CD14-positive monocyte (primary cell): ENCODE measurements around the gene OR8B8. TPM values are rescaled to one million over a fixed set of nuclear protein-coding genes. Genes with fewer than 3 reads are reported as not detected.

Source experiments
- DNase-seq, 3 donors: peaks; one replicate each; pipeline ENCODE4 v3.0.0-alpha.2; 2011 to 2022
- H2AFZ ChIP-seq: 2 replicates; pipeline ENCODE4 v1.6.0; 2012; ENCODE audit warnings: mild to moderate bottlenecking, low read depth, low read length, inconsistent platforms; ENCODE audit not compliant: insufficient read depth, poor library complexity, severe bottlenecking
- H3K27ac ChIP-seq, 2 donors: 1 replicate in 1 of 2; 2 replicates in 1 of 2; pipeline ENCODE4 v1.5.1; 2012 to 2013; ENCODE audit warnings: low read length in 2 of 2, control low read depth in 1 of 2, inconsistent platforms in 1 of 2, low read depth in 1 of 2, mild to moderate bottlenecking in 1 of 2
- H3K27me3 ChIP-seq, 2 donors: one replicate each; pipeline versions ENCODE4 v1.6.0 to v1.6.1; 2011 to 2013; ENCODE audit warnings: low read length in 2 of 2; ENCODE audit not compliant: control insufficient read depth in 2 of 2, insufficient read depth in 2 of 2
- H3K36me3 ChIP-seq, 2 donors: replicated peaks in 1 of 2; 1 replicate in 1 of 2; 2 replicates in 1 of 2; pipeline versions ENCODE4 v1.5.1 to v1.6.1; 2012 to 2013; ENCODE audit warnings: low read length in 2 of 2, control low read depth in 1 of 2, inconsistent platforms in 1 of 2, mild to moderate bottlenecking in 1 of 2; ENCODE audit not compliant: insufficient read depth in 2 of 2, control insufficient read depth in 1 of 2
- H3K4me1 ChIP-seq, 2 donors: 1 replicate in 1 of 2; 2 replicates in 1 of 2; pipeline versions ENCODE4 v1.5.1 to v1.6.1; 2012 to 2013; ENCODE audit warnings: low read length in 2 of 2, control low read depth in 1 of 2, inconsistent platforms in 1 of 2, mild to moderate bottlenecking in 1 of 2, moderate library complexity in 1 of 2; ENCODE audit not compliant: insufficient read depth in 2 of 2, control insufficient read depth in 1 of 2
- H3K4me2 ChIP-seq: replicated peaks from 2 replicates; pipeline ENCODE3; 2012; ENCODE audit warnings: low read length, moderate library complexity, mild to moderate bottlenecking; ENCODE audit not compliant: poor library complexity, severe bottlenecking; ENCODE audit errors: extremely low read depth
- H3K4me3 ChIP-seq, 3 experiments: fragments of 200-600 bp in 1 of 3; sonication (generic) in 1 of 3; replicated peaks in 1 of 3; 1 replicate in 2 of 3; 2 replicates in 1 of 3; pipeline ENCODE4 v1.5.1; 2011 to 2013; ENCODE audit warnings: low read length in 3 of 3, mild to moderate bottlenecking in 3 of 3, control low read depth in 2 of 3, low read depth in 2 of 3, inconsistent platforms in 1 of 3, moderate library complexity in 1 of 3
- H3K79me2 ChIP-seq: 2 replicates; pipeline ENCODE4 v1.6.0; 2012; ENCODE audit warnings: mild to moderate bottlenecking, control low read depth, inconsistent platforms, low read length, moderate library complexity; ENCODE audit not compliant: insufficient read depth
- H3K9ac ChIP-seq: 2 replicates; pipeline ENCODE4 v1.6.0; 2017; ENCODE audit warnings: low read length, mild to moderate bottlenecking; ENCODE audit not compliant: insufficient read depth, poor library complexity, severe bottlenecking
- H3K9me3 ChIP-seq, 2 donors: replicated peaks in 1 of 2; 1 replicate in 1 of 2; 2 replicates in 1 of 2; pipeline versions ENCODE4 v1.5.1 to v1.6.1; 2012 to 2013; ENCODE audit warnings: low read length in 2 of 2, control low read depth in 1 of 2; ENCODE audit not compliant: control insufficient read depth in 1 of 2, insufficient read depth in 1 of 2
- H4K20me1 ChIP-seq: 2 replicates; pipeline ENCODE4 v1.6.0; 2012; ENCODE audit warnings: mild to moderate bottlenecking, low read length, control low read depth, moderate library complexity; ENCODE audit not compliant: insufficient read depth
- H3K27ac Mint-ChIP-seq, 7 donors: one replicate each; pipeline ENCODE4 v1.8.0; 2020; ENCODE audit warnings: mild to moderate bottlenecking in 7 of 7, mixed read lengths in 7 of 7, moderate library complexity in 6 of 7, inconsistent platforms in 2 of 7
- H3K27me3 Mint-ChIP-seq, 3 donors: one replicate each; pipeline ENCODE4 v1.8.0; 2021 to 2022; ENCODE audit warnings: low read depth in 3 of 3, mild to moderate bottlenecking in 3 of 3, mixed read lengths in 3 of 3, moderate library complexity in 3 of 3, inconsistent platforms in 1 of 3
- H3K36me3 Mint-ChIP-seq, 2 donors: one replicate each; pipeline ENCODE4 v1.8.0; 2020; ENCODE audit warnings: mixed read lengths in 2 of 2, inconsistent platforms in 1 of 2, mild to moderate bottlenecking in 1 of 2
- H3K4me1 Mint-ChIP-seq: one replicate; pipeline ENCODE4 v1.8.0; 2020; ENCODE audit warnings: mild to moderate bottlenecking, mixed read lengths
- H3K4me3 Mint-ChIP-seq, 2 donors: one replicate each; pipeline ENCODE4 v1.8.0; 2020; ENCODE audit warnings: mild to moderate bottlenecking in 2 of 2, mixed read lengths in 2 of 2, moderate library complexity in 1 of 2
- H3K9me3 Mint-ChIP-seq, 7 donors: one replicate each; pipeline ENCODE4 v1.8.0; 2020 to 2022; ENCODE audit warnings: mixed read lengths in 7 of 7, mild to moderate bottlenecking in 6 of 7, moderate library complexity in 6 of 7, inconsistent platforms in 2 of 7
- WGBS: methylation state at CpG from one replicate; pipeline ENCODE4 v1.1.5; 2013; ENCODE audit warnings: missing lambda C conversion rate; ENCODE audit not compliant: insufficient coverage; 5-methylcytosine and 5-hydroxymethylcytosine counted together
- intact Hi-C, 2 donors: fragments of 100-400 bp; cut with micrococcal nuclease; formaldehyde crosslinking; loops; one replicate each; pipeline versions ENCODE4 v1.15.0 to v1.15.1; 2023
- polyA minus RNA-seq: library from RNA; depleted of rRNA, polyadenylated mRNA; stranded (reverse); fragments of >200 nt; gene quantifications from 2 replicates; pipeline ENCODE4 v1.2.3, GENCODE V29; 2012
- polyA plus RNA-seq, 3 donors: library from polyadenylated mRNA; depleted of rRNA in 1 of 3; unstranded in 2 of 3; stranded (reverse) in 1 of 3; fragments of 300-500 nt in 2 of 3; fragments of >200 nt in 1 of 3; fragmentation: Illumina TruSeq in 2 of 3; gene quantifications; 1 replicate in 2 of 3; 2 replicates in 1 of 3; pipeline ENCODE4 v1.2.3, GENCODE V29; 2012 to 2021
- total RNA-seq, 12 experiments: library from RNA in 1 of 12; stranded (reverse) in 1 of 12; fragments of 120-200 nt in 1 of 12; gene quantifications; one replicate each; pipeline ENCODE4 v1.2.4 and lab custom pipeline; 2013 to 2026; ENCODE audit warnings: mixed read lengths in 6 of 12, inconsistent platforms in 1 of 12
- TF ChIP-seq, protein P1 (sequence below): fragments of 200-600 bp; IDR thresholded peaks from one replicate; pipeline ENCODE4 v1.8.0; 2022; ENCODE audit warnings: antibody characterized with exemption, mild to moderate bottlenecking

Gene OR8B8, protein sequence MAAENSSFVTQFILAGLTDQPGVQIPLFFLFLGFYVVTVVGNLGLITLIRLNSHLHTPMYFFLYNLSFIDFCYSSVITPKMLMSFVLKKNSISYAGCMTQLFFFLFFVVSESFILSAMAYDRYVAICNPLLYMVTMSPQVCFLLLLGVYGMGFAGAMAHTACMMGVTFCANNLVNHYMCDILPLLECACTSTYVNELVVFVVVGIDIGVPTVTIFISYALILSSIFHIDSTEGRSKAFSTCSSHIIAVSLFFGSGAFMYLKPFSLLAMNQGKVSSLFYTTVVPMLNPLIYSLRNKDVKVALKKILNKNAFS
- not detected for total RNA-seq (2013)
- not detected for polyA plus RNA-seq
- polyA minus RNA-seq = 0.14 TPM in 1 of 2 replicates, not detected in the other
- total RNA-seq (lab: John Stamatoyannopoulos, UW) = 0 to 2.1 (median 0) reads per million in 11 experiments

DNA sequence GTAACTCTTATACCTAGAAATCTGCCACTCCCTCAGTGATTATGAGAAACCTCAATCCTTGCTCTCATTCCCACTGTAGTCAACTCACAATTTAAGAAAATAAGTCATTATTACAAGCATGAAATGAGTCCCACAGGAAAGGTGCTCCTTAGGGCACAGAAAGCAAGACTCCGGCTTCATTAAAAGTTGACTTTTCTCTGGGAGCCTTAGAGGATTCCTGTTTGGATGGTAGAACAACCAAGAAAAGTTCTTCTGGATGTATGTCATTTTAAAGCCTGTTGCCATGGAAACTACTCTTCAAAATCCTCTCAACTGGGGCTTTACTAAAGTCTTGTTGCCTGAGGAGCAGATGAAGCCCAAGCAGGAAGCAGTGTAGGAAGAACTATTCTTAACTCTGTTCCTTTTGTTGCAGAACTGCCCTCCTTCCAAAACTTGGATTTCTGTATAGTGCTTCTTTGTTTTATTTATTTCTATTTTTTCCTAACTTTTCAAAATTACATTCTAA, at the start of gene OR8B8:
Gene OR8B8 (minus strand): TSS at position 51 of the 505 bp plus-strand sequence. CDS start 4,611 bp downstream, outside the sequence.
- Histone ChIP-seq H3K27ac (no peak within 1 kb of the TSS), H3K27me3 (no peaks in the 10 kb centered on the region), H3K79me2 (no peaks in the 10 kb centered on the region), H3K9me3 (no peaks in the 10 kb centered on the region), H3K4me1 (no peaks in the 10 kb centered on the region), H3K9ac (no peak within 1 kb of the TSS), H4K20me1 (no peaks in the 10 kb centered on the region), H3K4me2 (no peak within 1 kb of the TSS), H3K4me3 (no peak within 1 kb of the TSS), H3K36me3 (no peaks in the 10 kb centered on the region), H2AFZ (no peak within 1 kb of the TSS)
- H3K9me3 Mint-ChIP-seq = no peaks in the 10 kb centered on the region
- no peak within 1 kb of the TSS for H3K27ac Mint-ChIP-seq
- no peaks in the 10 kb centered on the region for H3K27me3 Mint-ChIP-seq
- intact Hi-C loops = no loop called here
- no peaks in the 10 kb centered on the region for H3K4me1 Mint-ChIP-seq
- no peak within 1 kb of the TSS for H3K4me3 Mint-ChIP-seq
- 100% methylated on average over 1 of the region's 1 CpG for WGBS
- H3K36me3 Mint-ChIP-seq = no peaks in the 10 kb centered on the region
- TF ChIP-seq, protein P1, sequence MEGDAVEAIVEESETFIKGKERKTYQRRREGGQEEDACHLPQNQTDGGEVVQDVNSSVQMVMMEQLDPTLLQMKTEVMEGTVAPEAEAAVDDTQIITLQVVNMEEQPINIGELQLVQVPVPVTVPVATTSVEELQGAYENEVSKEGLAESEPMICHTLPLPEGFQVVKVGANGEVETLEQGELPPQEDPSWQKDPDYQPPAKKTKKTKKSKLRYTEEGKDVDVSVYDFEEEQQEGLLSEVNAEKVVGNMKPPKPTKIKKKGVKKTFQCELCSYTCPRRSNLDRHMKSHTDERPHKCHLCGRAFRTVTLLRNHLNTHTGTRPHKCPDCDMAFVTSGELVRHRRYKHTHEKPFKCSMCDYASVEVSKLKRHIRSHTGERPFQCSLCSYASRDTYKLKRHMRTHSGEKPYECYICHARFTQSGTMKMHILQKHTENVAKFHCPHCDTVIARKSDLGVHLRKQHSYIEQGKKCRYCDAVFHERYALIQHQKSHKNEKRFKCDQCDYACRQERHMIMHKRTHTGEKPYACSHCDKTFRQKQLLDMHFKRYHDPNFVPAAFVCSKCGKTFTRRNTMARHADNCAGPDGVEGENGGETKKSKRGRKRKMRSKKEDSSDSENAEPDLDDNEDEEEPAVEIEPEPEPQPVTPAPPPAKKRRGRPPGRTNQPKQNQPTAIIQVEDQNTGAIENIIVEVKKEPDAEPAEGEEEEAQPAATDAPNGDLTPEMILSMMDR = no peak
- DNase-seq = no peak

DNA sequence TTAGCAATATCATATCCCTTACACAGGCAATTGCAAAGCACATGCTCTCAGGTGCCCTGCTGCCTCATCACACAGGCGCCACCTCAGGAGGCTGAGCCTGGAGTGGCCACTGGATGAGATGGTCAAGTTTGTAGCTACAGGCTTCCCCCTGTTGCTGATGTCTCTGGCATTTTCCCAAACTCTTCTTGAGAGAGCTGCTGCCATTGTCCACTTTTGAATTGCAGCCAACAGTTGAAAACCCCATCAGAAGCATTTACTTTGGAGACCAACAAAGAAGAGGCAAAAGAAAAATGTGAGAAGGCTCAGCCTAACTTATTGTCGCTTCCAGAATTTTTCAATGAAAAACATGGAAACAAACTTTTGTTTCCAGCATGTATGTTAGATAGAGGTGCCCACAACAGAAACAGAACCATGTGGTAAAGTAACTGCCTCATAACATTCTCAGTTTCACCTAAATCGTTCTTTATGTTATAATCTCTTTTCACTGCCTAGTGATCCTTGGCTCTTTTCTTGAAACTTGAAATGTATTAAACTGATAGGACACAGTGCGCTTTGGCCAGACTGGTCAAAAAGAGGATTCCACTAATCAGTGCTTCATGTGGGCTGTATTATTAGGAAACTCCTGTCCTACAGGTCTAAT, 47.6 kb upstream of the OR8B8 start:
- Histone ChIP-seq H3K4me3 (no peak overlapping the region), H3K9me3 (no peaks in the 10 kb centered on the region), H3K4me2 (no peak overlapping the region), H3K9ac (no peak overlapping the region), H3K36me3 (no peaks in the 10 kb centered on the region), H3K27me3 (no peaks in the 10 kb centered on the region), H3K27ac (no peak overlapping the region), H3K79me2 (no peaks in the 10 kb centered on the region), H4K20me1 (no peaks in the 10 kb centered on the region), H3K4me1 (no peaks in the 10 kb centered on the region), H2AFZ (no peak overlapping the region)
- H3K4me3 Mint-ChIP-seq = no peak overlapping the region
- H3K27ac Mint-ChIP-seq = no peak overlapping the region
- no peak for DNase-seq
- intact Hi-C loops = no loop called here
- H3K4me1 Mint-ChIP-seq = no peaks in the 10 kb centered on the region
- TF ChIP-seq, protein P1 = no peak
- H3K27me3 Mint-ChIP-seq = peaks cover 1 to 3% (median 2%) of the 10 kb centered on the region in 3 donors
- peaks cover 0 to 4% (median 0%) of the 10 kb centered on the region in 7 donors for H3K9me3 Mint-ChIP-seq
- H3K36me3 Mint-ChIP-seq = no peaks in the 10 kb centered on the region
- 90% methylated on average over 2 of the region's 4 CpGs for WGBS
